ENCODE results near the gene NEBL. TPM values are rescaled to one million over a fixed set of nuclear protein-coding genes. Genes with fewer than 3 reads are reported as not detected.

NEBL gene
- total and polyA plus RNA-seq, 2 of the 4 experiments (the other 2 are of a cell fraction) = under 0.01 TPM

GRCh38 chr10:20817646-20818045, 79.5 kb downstream of the NEBL start:
- H4K20me1 ChIP-seq (ENCODE audit: insufficient read depth, low read length) = no peaks in the 10 kb centered on the region
- no peak for TF ChIP-seq MAFK (IDR thresholded peaks at IDR 0.05; ENCODE audit: low read depth, low read length)
- no peak for TF ChIP-seq NFE2L2 (IDR thresholded peaks at IDR 0.05; ENCODE audit: low read depth, low read length)
- TF ChIP-seq BHLHE40 (IDR thresholded peaks at IDR 0.05; ENCODE audit: low read depth, low read length) = no peak
- TF ChIP-seq POLR2A (IDR thresholded peaks at IDR 0.05; ENCODE audit: low read depth, low read length) = no peak
- TF ChIP-seq RAD21 (IDR thresholded peaks at IDR 0.05; ENCODE audit: low read length) = no peak
- TF ChIP-seq, protein P1, sequence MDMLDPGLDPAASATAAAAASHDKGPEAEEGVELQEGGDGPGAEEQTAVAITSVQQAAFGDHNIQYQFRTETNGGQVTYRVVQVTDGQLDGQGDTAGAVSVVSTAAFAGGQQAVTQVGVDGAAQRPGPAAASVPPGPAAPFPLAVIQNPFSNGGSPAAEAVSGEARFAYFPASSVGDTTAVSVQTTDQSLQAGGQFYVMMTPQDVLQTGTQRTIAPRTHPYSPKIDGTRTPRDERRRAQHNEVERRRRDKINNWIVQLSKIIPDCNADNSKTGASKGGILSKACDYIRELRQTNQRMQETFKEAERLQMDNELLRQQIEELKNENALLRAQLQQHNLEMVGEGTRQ (IDR thresholded peaks at IDR 0.05; ENCODE audit: low read depth, low read length) = no peak
- TF ChIP-seq CHD1 (IDR thresholded peaks at IDR 0.05; ENCODE audit: low read depth, low read length) = no peak
- no peak for TF ChIP-seq FOS (IDR thresholded peaks at IDR 0.05; ENCODE audit: low read depth, low read length)
- TF ChIP-seq RFX5 (IDR thresholded peaks at IDR 0.05; ENCODE audit: low read depth, low read length) = no peak
- TF ChIP-seq CTCF (conservative IDR thresholded peaks at IDR 0.05; ENCODE audit: low read depth, low read length) = no peak
- no peak for TF ChIP-seq ELK1 (IDR thresholded peaks at IDR 0.05; ENCODE audit: borderline replicate concordance, low read depth, low read length)
- no peak for TF ChIP-seq MAZ (IDR thresholded peaks at IDR 0.05; ENCODE audit: borderline replicate concordance, low read depth, low read length)
- TF ChIP-seq CEBPB (IDR thresholded peaks at IDR 0.05; ENCODE audit: low read depth, low read length) = no peak
- peaks cover 5% of the 10 kb centered on the region for H3K9me3 ChIP-seq (ENCODE audit: control insufficient read depth, insufficient read depth, low read length)
- H3K9ac ChIP-seq (ENCODE audit: low read depth, low read length) = no peak overlapping the region
- dilution Hi-C loops (cut with HindIII; ENCODE audit: low sequenced_read_pairs, unreplicated experiment) = no loop called here
- H3K79me1 ChIP-seq (ENCODE audit: low read depth in 1 of 2, low read length in 2 of 2) = no peaks in the 10 kb centered on the region
- no peak for ATAC-seq (ENCODE audit: low read depth)
- H4K8ac ChIP-seq (ENCODE audit: low read depth in 2 of 2, low read length in 2 of 2) = no peak overlapping the region
- H3K4me3 ChIP-seq (ENCODE audit: insufficient read depth, low read depth, low read length) = no peak overlapping the region
- no peaks in the 10 kb centered on the region for H3K9me1 ChIP-seq (ENCODE audit: insufficient read depth, low read length)
- H2BK120ac ChIP-seq (ENCODE audit: low read depth, low read length) = no peak overlapping the region
- H2BK5ac ChIP-seq (ENCODE audit: low read depth, low read length, poor library complexity, severe bottlenecking) = no peak overlapping the region
- CTCF ChIA-PET = no interaction called here
- WGBS, 2 experiments (ENCODE audit: extremely low coverage in 2 of 2, insufficient read length in 1 of 2) = no CpG with 5 or more reads among the region's 5 CpGs
- H2AK5ac ChIP-seq (ENCODE audit: low read depth, low read length) = no peak overlapping the region
- intact Hi-C loops (cut with micrococcal nuclease) = no loop called here
- no peaks in the 10 kb centered on the region for H3K4me1 ChIP-seq (ENCODE audit: control insufficient read depth, insufficient read depth, low read length)
- H3K27me3 ChIP-seq (ENCODE audit: control insufficient read depth, insufficient read depth, low read length) = no peaks in the 10 kb centered on the region
- H3K36me3 ChIP-seq (ENCODE audit: control insufficient read depth, insufficient read depth, low read length) = no peaks in the 10 kb centered on the region
- H3K27ac ChIP-seq (ENCODE audit: insufficient read depth, low read length) = no peak overlapping the region
- H3K4ac ChIP-seq (ENCODE audit: low read depth, low read length) = no peak overlapping the region
- H2BK15ac ChIP-seq (ENCODE audit: low read depth, low read length) = no peak overlapping the region
- no peak overlapping the region for H3K23ac ChIP-seq (ENCODE audit: low read depth, low read length)
- H3K14ac ChIP-seq (replicated peaks; ENCODE audit: low read depth, low read length) = no peak overlapping the region
- BruUV-seq (replicated peaks) = no TSS peak
- POLR2A ChIA-PET (ENCODE audit: unreplicated experiment) = no interaction called here
- in situ Hi-C loops (cut with MboI; ENCODE audit: low sequenced_read_pairs) = no loop called here
- DNase-seq = no peak
- no peak overlapping the region for H3K18ac ChIP-seq (ENCODE audit: low read depth, low read length)
- H4K91ac ChIP-seq (ENCODE audit: insufficient read depth, low read depth, low read length) = no peak overlapping the region
- H3K4me2 ChIP-seq (ENCODE audit: low read depth, low read length) = no peak overlapping the region
- no peak overlapping the region for H4K5ac ChIP-seq (ENCODE audit: low read depth, low read length)
- no peak overlapping the region for H2AFZ ChIP-seq (replicated peaks; ENCODE audit: low read length, poor library complexity)
- no peak overlapping the region for H2BK20ac ChIP-seq (ENCODE audit: low read depth, low read length)
- no peak overlapping the region for H2AK9ac ChIP-seq (replicated peaks; ENCODE audit: low read depth, low read length, poor library complexity)
- no peak overlapping the region for H3K56ac ChIP-seq (ENCODE audit: extremely low read depth, insufficient read depth, low read length)

Measured in IMR-90 (cell line).